SJSA1 (cell line): Measurements from ENCODE around the gene MTG1. TPM values are rescaled to one million over a fixed set of nuclear protein-coding genes. Genes with fewer than 3 reads are reported as not detected.
A peak's percentile ranks its signal among the peaks of the same experiment; 100 is the strongest.
"Not testable (repeated sequence)": the region's sequence is repeated elsewhere in the genome, so short reads cannot be mapped to it uniquely, and the experiment has no call there.

ENCODE experiments used
- DNase-seq, 2 experiments: peaks; one replicate each; pipeline ENCODE4 v3.0.0-alpha.2; 2015 to 2020; ENCODE audit warnings: low spot score in 2 of 2, low read depth in 1 of 2
- H3K27ac ChIP-seq: fragments of 250-450 bp; sonication (Bioruptor Pico); 2 replicates; pipeline ENCODE4 v1.5.1; 2020; ENCODE audit warnings: mild to moderate bottlenecking, moderate library complexity
- H3K27me3 ChIP-seq: fragments of 250-450 bp; sonication (Bioruptor Pico); replicated peaks from 2 replicates; pipeline ENCODE4 v1.5.1; 2020; ENCODE audit warnings: mild to moderate bottlenecking, moderate library complexity
- H3K36me3 ChIP-seq: fragments of 250-450 bp; sonication (Bioruptor Pico); 2 replicates; pipeline ENCODE4 v1.5.1; 2020; ENCODE audit warnings: mild to moderate bottlenecking
- H3K4me1 ChIP-seq: fragments of 250-450 bp; sonication (Bioruptor Pico); replicated peaks from 2 replicates; pipeline ENCODE4 v1.6.1; 2021; ENCODE audit warnings: mild to moderate bottlenecking
- H3K4me3 ChIP-seq: fragments of 250-450 bp; sonication (Bioruptor Pico); 2 replicates; pipeline ENCODE4 v1.5.1; 2020; ENCODE audit warnings: mild to moderate bottlenecking
- H3K9me3 ChIP-seq: fragments of 250-450 bp; sonication (Bioruptor Pico); replicated peaks from 2 replicates; pipeline ENCODE4 v1.5.1; 2020; ENCODE audit warnings: mild to moderate bottlenecking
- total RNA-seq: library from RNA; depleted of rRNA; stranded (reverse); fragments of >200 nt; shearing (Covaris generic); gene quantifications from 2 replicates; pipeline ENCODE4 v1.2.3, GENCODE V29; 2014

Gene MTG1
- total RNA-seq, 1 experiment from 2014 or later: 36.8 TPM

DNA sequence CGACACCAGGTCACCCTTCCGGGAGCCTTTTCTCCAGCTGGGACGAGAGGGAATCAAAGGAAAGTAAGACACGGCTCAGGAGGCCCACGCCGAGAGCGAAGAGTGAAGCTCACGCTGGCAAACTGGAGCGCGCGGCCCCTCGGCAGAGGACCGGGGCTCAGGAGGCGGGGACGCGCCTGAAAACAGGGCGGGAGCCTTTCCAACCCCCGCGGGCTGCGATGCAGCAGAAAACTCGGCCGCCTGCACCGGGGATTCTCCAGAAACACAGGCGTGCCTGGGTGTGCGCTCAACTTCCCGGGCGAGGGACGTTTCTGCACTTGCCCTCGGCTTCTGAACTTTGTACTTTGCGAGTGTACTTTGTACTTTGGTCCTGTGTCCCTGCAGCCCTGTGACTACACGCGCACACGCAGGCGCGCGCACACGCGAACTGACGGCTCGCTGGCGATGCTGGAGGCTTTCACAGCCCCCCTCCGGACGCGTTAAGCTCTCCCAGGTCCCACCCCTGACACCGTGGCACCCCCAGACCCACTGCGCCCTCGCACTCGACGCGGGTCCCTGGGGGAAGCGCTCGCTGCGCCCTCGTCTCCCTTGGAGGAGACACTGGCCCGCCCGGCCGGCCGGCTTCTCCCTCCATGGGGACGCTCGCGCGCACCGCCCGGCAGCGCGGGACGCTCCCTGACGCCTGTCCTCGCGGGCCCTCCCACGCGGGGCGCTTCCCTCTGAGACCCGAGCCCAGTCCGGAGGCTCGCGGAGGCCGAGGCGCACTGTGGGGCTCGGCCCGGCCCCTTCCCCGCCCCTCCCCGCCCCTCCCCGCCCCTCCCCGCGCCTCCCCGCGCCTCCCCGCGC, 15.5 kb upstream of the MTG1 start:
- Histone ChIP-seq H3K27me3 (no peaks in the 10 kb centered on the region), H3K9me3 (0 out of 2 replicates have a peak, but pooled peaks cover 5% of the 10 kb centered on the region), H3K4me1 (peaks cover 29% of the 10 kb centered on the region), H3K36me3 (peaks cover 5% of the 10 kb centered on the region; the same call in 1 of the 2 replicates), H3K27ac (no peak overlapping the region), H3K4me3 (peak overlapping the region; percentile 69)
- peak; percentile 61 to 68 for DNase-seq

DNA sequence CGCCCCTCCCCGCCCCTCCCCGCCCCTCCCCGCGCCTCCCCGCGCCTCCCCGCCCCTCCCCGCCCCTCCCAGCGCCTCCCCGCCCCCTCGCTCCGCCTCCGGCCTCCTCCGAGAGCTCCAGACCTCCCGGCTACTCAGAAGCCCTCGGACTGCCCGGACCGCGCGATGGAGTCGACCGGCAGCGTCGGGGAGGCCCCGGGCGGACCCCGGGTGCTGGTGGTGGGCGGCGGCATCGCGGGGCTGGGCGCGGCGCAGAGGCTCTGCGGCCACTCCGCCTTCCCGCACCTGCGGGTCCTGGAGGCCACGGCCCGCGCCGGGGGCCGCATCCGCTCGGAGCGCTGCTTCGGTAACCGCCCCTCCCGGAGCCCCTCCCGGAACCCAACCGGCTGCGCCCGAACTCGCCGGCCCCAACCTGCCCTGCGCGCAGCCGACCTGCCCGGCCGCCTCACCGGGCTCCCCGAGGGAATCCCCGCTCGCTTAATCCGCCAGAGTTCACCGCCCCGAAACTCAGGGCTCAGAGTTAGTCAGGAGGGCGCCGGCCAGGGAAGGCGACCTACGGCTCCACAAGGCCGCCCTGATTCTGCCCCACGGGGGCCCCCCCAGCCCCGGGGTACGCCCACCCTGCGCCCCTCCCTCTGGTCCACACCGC, 14.7 kb upstream of the MTG1 start, which contains the start of gene PAOX:
TSS of gene PAOX (plus strand) at position 111 of the 649 bp plus-strand sequence. CDS start at position 166, 55 bp downstream.
- H3K27me3 ChIP-seq: no peaks in the 10 kb centered on the region
- H3K9me3 ChIP-seq: 0 out of 2 replicates have a peak, but pooled peaks cover 5% of the 10 kb centered on the region
- H3K36me3 ChIP-seq: peaks cover 5% of the 10 kb centered on the region; the same call in 1 of the 2 replicates
- peak; percentile 51 to 72 for DNase-seq
- H3K4me1 ChIP-seq: peaks cover 25% of the 10 kb centered on the region
- no peak within 1 kb of the TSS for H3K27ac ChIP-seq
- peak within 1 kb of the TSS; percentile 69 for H3K4me3 ChIP-seq

DNA sequence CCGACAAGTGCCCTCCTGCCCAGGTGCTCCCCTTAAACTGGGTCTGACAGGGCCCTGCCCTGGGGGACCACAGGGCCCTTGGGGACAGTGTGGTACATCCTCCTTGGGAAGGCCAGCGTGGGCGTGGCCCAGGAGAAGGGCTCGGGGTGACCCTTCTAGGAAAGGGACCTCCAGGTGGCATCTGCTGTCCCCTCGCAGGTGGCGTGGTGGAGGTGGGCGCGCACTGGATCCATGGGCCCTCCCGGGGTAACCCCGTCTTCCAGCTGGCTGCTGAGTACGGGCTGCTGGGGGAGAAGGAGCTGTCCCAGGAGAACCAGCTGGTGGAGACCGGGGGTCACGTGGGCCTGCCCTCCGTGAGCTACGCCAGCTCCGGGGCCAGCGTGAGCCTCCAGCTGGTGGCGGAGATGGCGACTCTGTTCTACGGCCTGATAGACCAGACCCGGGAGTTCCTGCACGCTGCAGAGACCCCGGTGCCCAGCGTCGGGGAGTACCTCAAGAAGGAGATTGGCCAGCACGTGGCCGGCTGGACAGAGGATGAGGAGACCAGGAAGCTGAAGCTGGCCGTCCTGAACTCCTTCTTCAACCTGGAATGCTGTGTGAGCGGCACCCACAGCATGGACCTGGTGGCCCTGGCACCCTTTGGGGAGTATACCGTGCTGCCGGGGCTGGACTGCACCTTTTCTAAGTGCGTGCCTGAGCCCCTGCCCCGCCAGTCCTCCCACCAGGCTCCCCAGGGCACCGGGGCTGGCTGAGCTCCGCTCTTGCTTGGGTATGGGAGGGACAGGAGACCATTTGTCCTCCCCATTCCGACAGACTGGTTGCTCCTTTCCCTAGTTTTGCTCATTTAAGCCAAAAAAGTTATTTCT, 13.9 kb upstream of the MTG1 start:
- H3K36me3 ChIP-seq: peaks cover 5% of the 10 kb centered on the region; the same call in 1 of the 2 replicates
- 0 out of 2 replicates have a peak, but pooled peaks cover 5% of the 10 kb centered on the region for H3K9me3 ChIP-seq
- no peak for DNase-seq
- no peaks in the 10 kb centered on the region for H3K27me3 ChIP-seq
- H3K4me1 ChIP-seq: peaks cover 18% of the 10 kb centered on the region
- peak overlapping the region; percentile 69 for H3K4me3 ChIP-seq
- no peak overlapping the region for H3K27ac ChIP-seq

DNA sequence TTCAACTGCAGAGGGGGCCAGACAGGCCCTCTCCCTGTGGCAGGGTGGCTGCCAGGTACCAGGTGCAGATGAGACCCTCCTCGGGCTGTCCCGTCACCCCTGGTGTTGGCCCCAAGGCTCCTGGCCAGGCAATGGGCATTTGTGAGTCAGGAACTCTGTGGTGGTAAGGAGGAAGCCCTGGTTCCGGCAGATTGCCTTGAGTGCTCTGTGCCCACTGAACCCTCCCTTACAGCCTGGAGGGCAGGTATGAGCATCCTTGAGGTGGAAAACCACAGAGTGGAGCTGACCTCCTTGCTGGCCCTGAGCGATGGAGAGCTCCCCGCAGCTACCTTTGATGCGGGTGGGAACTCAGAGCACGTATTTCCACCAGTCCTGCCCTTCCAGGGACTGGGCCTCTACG, 12.9 kb upstream of the MTG1 start:
- H3K27ac ChIP-seq: no peak overlapping the region
- H3K4me3 ChIP-seq: no peak overlapping the region
- no peak for DNase-seq
- 0 out of 2 replicates have a peak, but pooled peaks cover 5% of the 10 kb centered on the region for H3K9me3 ChIP-seq
- peaks cover 25% of the 10 kb centered on the region for H3K4me1 ChIP-seq
- H3K36me3 ChIP-seq: peaks cover 5% of the 10 kb centered on the region
- H3K27me3 ChIP-seq: no peaks in the 10 kb centered on the region

DNA sequence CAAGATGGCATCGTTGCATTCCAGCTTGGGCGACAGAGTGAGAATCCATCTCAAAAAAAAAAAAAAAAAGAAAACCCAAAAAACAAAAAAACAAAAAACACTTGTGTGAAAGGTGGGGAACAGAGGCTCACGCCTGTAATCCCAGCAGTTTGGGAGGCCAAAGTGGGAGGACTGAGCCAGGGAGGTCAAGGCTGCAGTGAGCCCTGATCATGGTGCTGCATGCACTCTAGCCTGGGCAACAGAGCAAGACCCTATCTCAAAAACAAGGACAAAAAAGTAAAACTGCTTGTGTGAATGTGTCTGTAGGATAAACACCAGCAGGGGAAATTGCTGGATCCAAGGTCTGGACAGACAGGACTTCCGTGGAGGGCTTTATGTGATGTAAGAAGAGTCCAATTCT, 10.4 kb upstream of the MTG1 start:
- Histone ChIP-seq H3K27ac (no peak overlapping the region), H3K9me3 (0 out of 2 replicates have a peak, but pooled peaks cover 2% of the 10 kb centered on the region), H3K4me3 (no peak overlapping the region), H3K36me3 (peaks cover 2% of the 10 kb centered on the region), H3K27me3 (no peaks in the 10 kb centered on the region), H3K4me1 (peaks cover 18% of the 10 kb centered on the region)
- DNase-seq: no peak

DNA sequence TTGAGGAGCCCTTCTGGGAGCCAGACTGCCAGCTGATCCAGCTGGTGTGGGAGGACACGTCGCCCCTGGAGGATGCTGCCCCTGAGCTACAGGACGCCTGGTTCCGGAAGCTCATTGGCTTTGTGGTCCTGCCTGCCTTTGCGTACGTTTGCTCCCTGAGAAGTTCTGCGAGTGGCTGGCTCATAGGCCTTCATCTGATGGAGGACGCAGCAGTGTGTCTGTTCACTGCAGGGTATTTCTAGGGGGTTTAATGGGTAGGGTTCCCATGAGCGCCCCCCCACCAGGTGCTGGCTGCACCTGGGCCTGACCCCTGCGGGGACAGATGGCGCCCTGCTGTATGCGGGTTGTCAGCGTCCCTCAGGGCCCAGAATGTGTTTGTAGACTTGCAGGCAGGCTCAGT, 9.9 kb upstream of the MTG1 start:
- H3K36me3 ChIP-seq: no peaks in the 10 kb centered on the region; the same call in 1 of the 2 replicates

DNA sequence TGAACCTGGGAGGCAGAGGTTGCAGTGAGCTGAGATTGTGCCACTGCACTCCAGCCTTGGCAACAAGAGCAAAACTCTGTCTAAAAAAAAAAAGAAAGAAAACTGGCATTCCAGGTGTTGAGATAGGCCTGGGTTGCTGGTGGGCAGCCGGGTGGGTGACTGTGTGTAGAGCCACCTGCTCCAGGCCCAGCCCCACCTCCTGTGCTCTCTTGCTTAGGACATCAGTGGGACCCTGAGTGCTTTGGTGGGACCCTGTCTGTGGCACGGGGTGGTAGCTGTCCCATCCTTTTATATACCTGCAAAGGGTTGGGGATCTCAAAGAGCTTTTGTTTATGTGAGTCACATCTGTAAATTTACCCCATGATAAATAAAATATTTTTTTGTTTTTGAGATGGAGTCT, 8.7 kb upstream of the MTG1 start:
- no peak for DNase-seq
- Histone ChIP-seq H3K27ac (no peak overlapping the region), H3K36me3 (no peaks in the 10 kb centered on the region; the same call in 1 of the 2 replicates), H3K9me3 (no peaks in the 10 kb centered on the region), H3K4me1 (peaks cover 9% of the 10 kb centered on the region), H3K4me3 (no peak overlapping the region), H3K27me3 (no peaks in the 10 kb centered on the region)

More for the DNA sequence above, 9.9 kb upstream of the MTG1 start:
- no peak for DNase-seq
- Histone ChIP-seq H3K4me1 (peaks cover 16% of the 10 kb centered on the region), H3K9me3 (no peaks in the 10 kb centered on the region), H3K27ac (no peak overlapping the region), H3K27me3 (no peaks in the 10 kb centered on the region), H3K4me3 (no peak overlapping the region)

DNA sequence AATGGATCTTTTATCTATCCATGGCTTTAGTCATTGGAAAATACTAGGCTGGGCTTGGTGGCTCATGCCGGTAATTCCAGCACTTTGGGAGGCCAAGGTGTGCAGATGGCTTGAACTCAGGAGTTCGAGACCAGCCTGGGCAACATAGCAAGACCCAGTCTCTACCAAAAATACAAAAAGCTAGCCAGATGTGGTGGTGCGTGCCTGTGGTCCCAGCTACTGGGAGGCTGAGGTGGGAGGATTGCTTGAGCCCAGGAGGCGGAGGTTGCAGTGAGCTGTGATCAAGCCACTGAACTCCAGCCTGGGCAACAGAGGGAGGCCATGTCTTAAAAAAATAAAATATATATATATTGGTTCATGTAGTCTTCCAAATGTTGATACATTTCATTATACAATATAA, 7.0 kb upstream of the MTG1 start:
- H3K4me3 ChIP-seq, H3K27ac ChIP-seq, H3K36me3 ChIP-seq, DNase-seq, H3K27me3 ChIP-seq, H3K4me1 ChIP-seq, H3K9me3 ChIP-seq: not testable (repeated sequence)

DNA sequence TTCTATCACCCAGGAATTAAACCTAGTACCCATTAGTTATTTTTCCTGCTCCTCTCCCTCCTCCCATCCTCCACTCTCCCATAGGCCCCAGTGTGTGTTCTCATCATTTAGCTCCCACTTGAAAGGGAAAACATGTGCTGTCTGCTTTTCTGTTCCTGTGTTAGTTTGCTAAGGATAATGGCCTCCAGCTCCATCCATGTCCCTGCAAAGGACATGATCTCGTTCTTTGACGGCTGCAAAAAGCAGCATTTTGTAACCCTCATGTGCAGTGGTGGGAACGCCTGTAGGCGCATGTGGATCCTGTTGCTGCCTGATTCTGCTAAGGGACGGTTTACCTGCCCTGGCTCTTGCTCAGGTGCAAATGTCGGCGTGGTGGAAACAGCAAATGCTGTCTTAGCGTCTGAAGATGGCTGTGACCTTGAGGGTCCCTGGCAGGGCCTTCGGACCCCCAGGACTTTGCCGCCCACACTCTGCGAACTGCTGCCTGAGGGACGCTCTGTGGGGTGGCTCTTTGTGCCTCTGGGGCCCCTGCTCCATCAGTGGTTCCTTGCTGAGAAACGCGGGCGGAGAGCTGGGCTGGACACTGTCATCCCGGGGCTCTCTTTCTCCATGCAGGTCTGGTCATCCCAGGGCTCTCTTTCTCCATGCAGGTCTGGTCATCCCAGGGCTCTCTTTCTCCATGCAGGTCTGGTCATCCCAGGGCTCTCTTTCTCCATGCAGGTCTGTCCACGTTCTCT, 5.6 kb upstream of the MTG1 start:
- Histone ChIP-seq H3K9me3 (no peaks in the 10 kb centered on the region), H3K4me1 (peaks cover 9% of the 10 kb centered on the region), H3K4me3 (no peak overlapping the region), H3K27ac (no peak overlapping the region), H3K27me3 (no peaks in the 10 kb centered on the region), H3K36me3 (no peaks in the 10 kb centered on the region; the same call in 1 of the 2 replicates)
- DNase-seq: no peak

DNA sequence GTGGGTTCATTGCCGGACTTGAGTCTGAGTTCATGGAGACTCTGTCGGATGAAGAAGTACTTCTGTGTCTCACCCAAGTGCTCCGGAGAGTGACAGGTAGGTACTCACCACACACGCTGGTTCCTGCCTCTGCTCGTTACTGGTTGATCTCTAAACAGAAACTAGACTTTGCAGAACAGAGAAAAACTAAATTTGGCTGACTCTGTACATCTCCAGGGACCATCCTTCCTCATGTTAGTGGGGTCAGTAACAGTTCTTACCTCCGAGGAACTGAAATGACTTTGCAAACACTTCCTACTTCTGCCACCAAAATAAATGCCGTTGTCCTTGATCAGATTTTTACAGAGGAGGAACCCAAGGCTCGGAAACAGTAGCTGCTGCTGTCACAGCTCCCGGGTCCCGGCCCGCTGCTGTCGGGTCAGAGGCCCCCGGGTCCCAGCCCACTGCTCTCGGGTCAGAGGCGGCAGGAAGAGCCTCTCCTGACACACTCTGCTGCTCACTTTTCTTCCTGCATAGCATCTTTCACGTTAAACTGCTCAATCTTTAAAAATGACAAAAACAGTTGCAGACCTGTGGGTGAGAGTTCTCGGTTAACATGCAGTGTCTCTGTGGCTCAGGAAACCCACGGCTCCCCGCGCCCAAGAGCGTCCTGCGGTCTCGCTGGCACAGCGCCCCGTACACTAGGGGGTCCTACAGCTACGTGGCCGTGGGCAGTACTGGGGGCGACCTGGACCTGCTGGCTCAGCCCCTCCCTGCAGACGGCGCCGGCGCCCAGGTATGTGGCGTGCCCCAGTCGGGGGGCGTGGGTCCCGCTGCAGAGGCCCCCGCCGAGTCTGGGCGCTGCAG, 4.8 kb upstream of the MTG1 start:
- H3K27ac ChIP-seq: no peak overlapping the region
- no peaks in the 10 kb centered on the region for H3K27me3 ChIP-seq
- no peak overlapping the region for H3K4me3 ChIP-seq
- H3K9me3 ChIP-seq: no peaks in the 10 kb centered on the region
- H3K36me3 ChIP-seq: peaks cover 2% of the 10 kb centered on the region
- peak in 1 of 2 experiments; percentile 38 for DNase-seq
- peaks cover 9% of the 10 kb centered on the region for H3K4me1 ChIP-seq

DNA sequence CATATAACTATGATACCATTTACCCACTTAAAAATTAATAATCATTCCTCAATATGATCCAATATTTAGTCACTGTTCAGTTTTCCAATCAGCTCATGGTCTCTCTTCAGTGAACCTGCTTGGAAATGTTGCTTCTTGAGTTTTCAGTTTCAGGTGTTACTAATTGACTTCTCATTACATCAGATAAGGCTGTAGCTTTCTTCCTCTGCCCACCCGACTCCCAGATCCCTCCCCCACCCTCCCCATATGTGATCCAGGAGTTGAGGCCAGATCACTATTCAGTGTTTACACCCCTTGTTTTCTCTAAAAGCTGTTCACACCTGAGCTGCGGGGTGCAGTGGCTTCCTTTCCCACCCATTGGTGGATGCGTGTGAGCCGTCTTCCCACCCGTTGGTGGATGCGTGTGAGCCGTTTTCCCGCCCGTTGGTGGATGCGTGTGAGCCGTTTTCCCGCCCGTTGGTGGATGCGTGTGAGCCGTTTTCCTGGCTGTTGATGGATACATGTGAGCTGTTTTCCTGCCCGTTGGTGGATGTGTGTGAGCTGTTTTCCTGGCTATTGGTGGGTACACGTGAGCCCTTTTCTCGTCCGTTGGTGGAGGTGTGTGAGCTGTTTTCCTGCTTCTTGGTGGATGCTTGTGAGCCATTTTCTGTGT, 3.2 kb upstream of the MTG1 start:
- Histone ChIP-seq H3K9me3 (no peaks in the 10 kb centered on the region), H3K4me3 (no peak overlapping the region), H3K27ac (no peak overlapping the region), H3K4me1 (peaks cover 11% of the 10 kb centered on the region), H3K36me3 (peaks cover 6% of the 10 kb centered on the region), H3K27me3 (no peaks in the 10 kb centered on the region)
- DNase-seq: no peak

DNA sequence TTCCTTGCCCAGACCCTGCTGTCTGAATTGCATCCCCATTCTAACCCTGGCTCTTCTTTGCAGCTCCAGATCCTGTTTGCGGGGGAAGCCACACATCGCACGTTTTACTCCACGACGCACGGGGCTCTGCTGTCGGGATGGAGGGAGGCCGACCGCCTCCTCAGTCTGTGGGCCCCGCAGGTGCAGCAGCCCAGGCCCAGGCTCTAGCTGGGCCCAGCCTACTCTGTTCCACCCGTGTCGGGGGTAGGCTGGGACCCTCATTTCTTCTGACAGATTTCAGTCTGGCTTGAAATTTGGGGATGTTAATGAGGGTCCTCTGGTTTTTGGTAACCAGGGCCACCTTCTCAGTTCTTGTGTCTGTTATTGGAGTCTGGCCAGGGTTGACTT, 2.7 kb upstream of the MTG1 start:
- Histone ChIP-seq H3K27me3 (no peaks in the 10 kb centered on the region), H3K4me3 (no peak overlapping the region), H3K9me3 (no peaks in the 10 kb centered on the region), H3K27ac (no peak overlapping the region), H3K36me3 (peaks cover 11% of the 10 kb centered on the region), H3K4me1 (peaks cover 8% of the 10 kb centered on the region)
- no peak for DNase-seq
